ENCODE data around the gene SULT1A3. TPM values are rescaled to one million over a fixed set of nuclear protein-coding genes. Genes with fewer than 3 reads are reported as not detected.

SULT1A3 gene
- total and polyA plus RNA-seq, 2 of the 8 experiments (the other 6 are each of a cell fraction or from before 2014, with no cell fraction given): 1.9 to 13.8 TPM

DNA sequence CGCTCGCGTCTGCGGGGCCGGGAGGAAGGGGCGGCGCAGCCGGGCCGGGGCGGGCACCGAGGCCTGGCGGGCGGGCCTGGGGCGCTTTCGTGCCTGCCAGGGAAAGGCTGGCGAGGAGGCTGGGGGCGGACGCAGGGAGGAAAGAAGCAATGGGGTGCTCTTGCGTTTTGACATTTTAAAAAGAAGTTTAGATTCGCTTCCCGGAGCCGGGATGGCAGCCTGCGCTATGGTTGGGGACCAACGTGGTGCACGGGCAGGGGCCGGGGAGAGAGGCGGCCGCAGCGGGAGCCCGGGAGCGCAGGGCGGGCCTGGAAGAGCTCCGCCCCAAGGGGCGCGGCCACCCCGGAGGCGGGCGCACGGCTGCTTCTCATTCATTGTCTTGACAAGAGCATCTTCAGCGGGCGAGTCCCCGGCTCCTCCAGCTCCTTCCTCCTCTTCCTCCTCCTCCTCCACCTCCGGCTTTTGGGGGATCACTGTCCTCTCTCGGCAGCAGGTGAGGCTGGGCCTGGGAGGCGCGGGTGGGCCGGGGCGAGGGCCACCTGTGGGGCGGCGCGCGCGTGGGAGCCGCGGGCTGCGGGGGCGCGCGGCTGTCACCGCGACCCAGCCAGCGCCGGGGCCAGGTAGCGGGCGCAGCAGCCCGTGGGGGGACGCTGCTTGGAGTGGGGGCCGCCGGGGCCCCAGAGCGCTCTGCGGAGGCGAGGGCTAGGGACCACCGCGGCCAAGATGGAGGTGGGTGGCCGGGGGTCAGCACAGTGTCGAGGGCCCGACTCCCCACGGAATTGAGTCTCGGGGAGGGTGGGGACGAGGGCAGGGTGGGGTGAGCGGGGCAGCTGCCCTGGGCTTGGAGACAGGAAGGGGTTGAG, 15.6 kb upstream of the SULT1A3 start, which contains the start of gene CORO1A (continued):
- no peak for TF ChIP-seq POLR2AphosphoS5 (IDR thresholded peaks at IDR 0.05; ENCODE audit: low read depth, low read length)
- TF ChIP-seq MAFK (IDR thresholded peaks at IDR 0.05; ENCODE audit: low read depth, low read length): no peak
- no peak for TF ChIP-seq KDM1A (IDR thresholded peaks at IDR 0.05; ENCODE audit: borderline replicate concordance, low read length)
- peak; percentile 9 for TF ChIP-seq KDM4A (IDR thresholded peaks at IDR 0.05; ENCODE audit: low read depth, low read length, severe bottlenecking)
- TF ChIP-seq, protein P1, sequence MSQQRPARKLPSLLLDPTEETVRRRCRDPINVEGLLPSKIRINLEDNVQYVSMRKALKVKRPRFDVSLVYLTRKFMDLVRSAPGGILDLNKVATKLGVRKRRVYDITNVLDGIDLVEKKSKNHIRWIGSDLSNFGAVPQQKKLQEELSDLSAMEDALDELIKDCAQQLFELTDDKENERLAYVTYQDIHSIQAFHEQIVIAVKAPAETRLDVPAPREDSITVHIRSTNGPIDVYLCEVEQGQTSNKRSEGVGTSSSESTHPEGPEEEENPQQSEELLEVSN (IDR thresholded peaks at IDR 0.05): no peak
- TF ChIP-seq ASH2L (IDR thresholded peaks at IDR 0.05; ENCODE audit: low read length): no peak
- TF ChIP-seq SP1 (IDR thresholded peaks at IDR 0.05; ENCODE audit: low read depth, low read length): 0 out of 2 replicates have a peak, but pooled peaks have one; percentile 8
- TF ChIP-seq CEBPB (IDR thresholded peaks at IDR 0.05; ENCODE audit: low read depth, low read length): no peak
- TF ChIP-seq EP300 (IDR thresholded peaks at IDR 0.05; ENCODE audit: borderline replicate concordance in 1 of 2, low read depth in 2 of 2, low read length in 2 of 2): no peak
- TF ChIP-seq HDAC6 (IDR thresholded peaks at IDR 0.05; ENCODE audit: low read depth, low read length): no peak
